Measurements from ENCODE around the gene SPDL1. TPM values are rescaled to one million over a fixed set of nuclear protein-coding genes. Genes with fewer than 3 reads are reported as not detected.
A peak's percentile ranks its signal among the peaks of the same experiment; 100 is the strongest.

SPDL1 gene
- total and polyA plus RNA-seq, 4 donors: 0.89 to 11.5 (median 3.0) TPM

- TF ChIP-seq MAX (IDR thresholded peaks at IDR 0.05) (no peak), JUND (IDR thresholded peaks at IDR 0.05) (no peak), RAD21 (IDR thresholded peaks at IDR 0.05) (no peak), GABPA (IDR thresholded peaks at IDR 0.05 in 1 of 2, conservative IDR thresholded peaks at IDR 0.05 in 1 of 2) (no peak), ATF3 (IDR thresholded peaks at IDR 0.05) (no peak), ZBTB33 (IDR thresholded peaks at IDR 0.05) (no peak), EGR1 (IDR thresholded peaks at IDR 0.05; ENCODE audit: low read depth in 2 of 2) (no peak), SP1 (IDR thresholded peaks at IDR 0.05) (no peak), HNF4G (IDR thresholded peaks at IDR 0.05) (no peak)
Observed at GRCh38 chr5:169636477-169637084, 53.0 kb downstream of the SPDL1 start (continued).

GRCh38 chr5:169637085-169637548, 53.5 kb downstream of the SPDL1 start, which contains the start of gene DOCK2:
DOCK2 (plus strand) TSS chr5:169637275; CDS start chr5:169637327, 52 bp downstream.
- TF ChIP-seq EGR1 (IDR thresholded peaks at IDR 0.05; ENCODE audit: low read depth in 2 of 2) (no peak), REST (IDR thresholded peaks at IDR 0.05) (no peak), NR2F2 (IDR thresholded peaks at IDR 0.05) (no peak), ZBTB33 (IDR thresholded peaks at IDR 0.05) (no peak), MAX (IDR thresholded peaks at IDR 0.05) (no peak), YY1 (IDR thresholded peaks at IDR 0.05) (no peak), RAD21 (IDR thresholded peaks at IDR 0.05) (no peak), TAF1 (conservative IDR thresholded peaks at IDR 0.05) (no peak), RXRA (IDR thresholded peaks at IDR 0.05) (no peak), CTCF (IDR thresholded peaks at IDR 0.05; ENCODE audit: low read depth, low read length, missing input control) (no peak)
- peaks cover 0 to 3% (median 0%) of the 10 kb centered on the region in 4 donors for H3K4me1 ChIP-seq (ENCODE audit: control insufficient read depth in 4 of 4, insufficient read depth in 4 of 4, low read length in 3 of 4)
- no peak within 1 kb of the TSS for H3K9ac ChIP-seq (ENCODE audit: low read depth in 1 of 2, low read length in 2 of 2)
- DNase-seq (ENCODE audit: low spot score): no peak
- H3K27me3 ChIP-seq (ENCODE audit: control insufficient read depth in 4 of 4, insufficient read depth in 4 of 4, low read length in 3 of 4): peaks cover 0 to 3% (median 0%) of the 10 kb centered on the region in 4 donors
- H3K36me3 ChIP-seq (ENCODE audit: control insufficient read depth in 4 of 4, insufficient read depth in 3 of 4, low read depth in 1 of 4, low read length in 3 of 4): no peaks in the 10 kb centered on the region
- peaks cover 0 to 8% (median 2%) of the 10 kb centered on the region in 4 donors for H3K9me3 ChIP-seq (ENCODE audit: control insufficient read depth in 4 of 4, low read length in 3 of 4)
- 2% methylated on average over 42 of the region's 42 CpGs for WGBS
- peak within 1 kb of the TSS in 2 of 3 donors; percentile 29 to 47 for H3K4me3 ChIP-seq (ENCODE audit: low read depth in 1 of 3, low read length in 3 of 3)
- peak within 1 kb of the TSS; percentile 28 to 62 for H3K27ac ChIP-seq (ENCODE audit: low read depth in 1 of 2, low read length in 2 of 2)

Data from liver (tissue), 9 donors.